Heart left ventricle (tissue), 13 donors: ENCODE data around the gene SFSWAP.

ENCODE experiments used
- POLR2A ChIP-seq, 2 donors: fragments of 450-650 bp; IDR thresholded peaks; one replicate each; pipeline ENCODE4 v1.6.1; 2017; ENCODE audit warnings: antibody characterized with exemption in 2 of 2, mild to moderate bottlenecking in 2 of 2, moderate library complexity in 2 of 2
- TF ChIP-seq, protein P1 (sequence below), 12 donors: fragments of 200-600 bp; sonication (generic) in 4 of 12; IDR thresholded peaks; one replicate each; pipeline versions ENCODE4 v1.5.0 to v1.8.0; 2018 to 2022; ENCODE audit warnings: antibody characterized with exemption in 12 of 12, mild to moderate bottlenecking in 5 of 12
- donor health status: ischemic (EF 13 %, LVEDD 7.1; RV severe dilation, severe dysfunction).
- donor health status: DM: no; HTN: yes; CAD: no.
- donor health status: DM: no; HTN: no; CAD: no.
- donor health status: ischemic (EF 25% LVEDD 6.9; RV normal size, moderate dysfunction).
- donor health status: ischemic (EF 25% LVEDD 5.7; RV mildly dilated, moderate dysfunction).
- donor health status: ischemic (EF 35%, LVEDD 5.7; RV mildly dilated, moderate dysfunction).
- donor health status: nonischemic (EF 11% LVEDD 7.7; RV severe dilation, severe dysfunction).
- donor health status: DM: yes; HTN: yes; CAD: no.
- donor health status: PGD.
- donor health status: ischemic (EF 29% LVEDD 5.4; RV normal size, mild dysfunction).
- donor health status: nonischemic (EF 23%, LVEDD 6.1; RV moderate dilation, normal function).

DNA sequence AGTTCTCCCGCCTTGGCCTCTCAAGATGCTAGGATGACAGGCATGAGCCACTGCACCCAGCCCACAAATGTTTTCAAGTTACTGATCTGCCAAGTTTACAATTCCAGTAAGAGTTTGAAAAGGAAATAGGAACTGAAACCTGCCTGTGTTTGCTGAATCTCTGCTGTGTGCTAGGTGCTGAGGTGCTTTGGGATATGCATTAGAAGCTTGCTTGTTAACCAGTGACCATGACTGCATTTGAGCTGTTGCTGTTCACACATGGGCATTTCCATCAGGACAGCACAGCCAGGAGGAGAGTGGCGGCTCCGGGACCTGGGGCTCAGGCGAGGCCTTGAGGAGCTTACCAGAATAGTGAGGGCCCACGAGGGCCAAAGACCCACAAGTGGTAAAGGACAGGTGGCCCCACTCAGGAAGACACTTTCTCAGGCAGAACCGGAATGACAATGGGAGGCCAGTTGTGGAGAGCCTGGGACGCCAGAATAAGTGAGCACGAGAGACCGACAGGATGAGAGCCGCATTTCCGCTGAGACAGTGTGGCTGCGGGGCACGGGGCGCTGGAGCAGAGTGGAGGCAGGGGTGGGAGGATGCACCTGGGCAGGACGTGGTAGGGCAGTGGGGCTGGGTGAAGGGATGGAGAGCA is 62.8 kb downstream of the SFSWAP start:
- TF ChIP-seq POLR2A (IDR thresholded peaks at IDR 0.05): no peak
- TF ChIP-seq, protein P1, sequence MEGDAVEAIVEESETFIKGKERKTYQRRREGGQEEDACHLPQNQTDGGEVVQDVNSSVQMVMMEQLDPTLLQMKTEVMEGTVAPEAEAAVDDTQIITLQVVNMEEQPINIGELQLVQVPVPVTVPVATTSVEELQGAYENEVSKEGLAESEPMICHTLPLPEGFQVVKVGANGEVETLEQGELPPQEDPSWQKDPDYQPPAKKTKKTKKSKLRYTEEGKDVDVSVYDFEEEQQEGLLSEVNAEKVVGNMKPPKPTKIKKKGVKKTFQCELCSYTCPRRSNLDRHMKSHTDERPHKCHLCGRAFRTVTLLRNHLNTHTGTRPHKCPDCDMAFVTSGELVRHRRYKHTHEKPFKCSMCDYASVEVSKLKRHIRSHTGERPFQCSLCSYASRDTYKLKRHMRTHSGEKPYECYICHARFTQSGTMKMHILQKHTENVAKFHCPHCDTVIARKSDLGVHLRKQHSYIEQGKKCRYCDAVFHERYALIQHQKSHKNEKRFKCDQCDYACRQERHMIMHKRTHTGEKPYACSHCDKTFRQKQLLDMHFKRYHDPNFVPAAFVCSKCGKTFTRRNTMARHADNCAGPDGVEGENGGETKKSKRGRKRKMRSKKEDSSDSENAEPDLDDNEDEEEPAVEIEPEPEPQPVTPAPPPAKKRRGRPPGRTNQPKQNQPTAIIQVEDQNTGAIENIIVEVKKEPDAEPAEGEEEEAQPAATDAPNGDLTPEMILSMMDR (IDR thresholded peaks at IDR 0.05): no peak
